ENCODE measurements around the gene SUSD1. TPM values are rescaled to one million over a fixed set of nuclear protein-coding genes. Genes with fewer than 3 reads are reported as not detected.

SUSD1 gene
- total RNA-seq, 1 donor from 2014 or later, result 41.1 TPM

DNA sequence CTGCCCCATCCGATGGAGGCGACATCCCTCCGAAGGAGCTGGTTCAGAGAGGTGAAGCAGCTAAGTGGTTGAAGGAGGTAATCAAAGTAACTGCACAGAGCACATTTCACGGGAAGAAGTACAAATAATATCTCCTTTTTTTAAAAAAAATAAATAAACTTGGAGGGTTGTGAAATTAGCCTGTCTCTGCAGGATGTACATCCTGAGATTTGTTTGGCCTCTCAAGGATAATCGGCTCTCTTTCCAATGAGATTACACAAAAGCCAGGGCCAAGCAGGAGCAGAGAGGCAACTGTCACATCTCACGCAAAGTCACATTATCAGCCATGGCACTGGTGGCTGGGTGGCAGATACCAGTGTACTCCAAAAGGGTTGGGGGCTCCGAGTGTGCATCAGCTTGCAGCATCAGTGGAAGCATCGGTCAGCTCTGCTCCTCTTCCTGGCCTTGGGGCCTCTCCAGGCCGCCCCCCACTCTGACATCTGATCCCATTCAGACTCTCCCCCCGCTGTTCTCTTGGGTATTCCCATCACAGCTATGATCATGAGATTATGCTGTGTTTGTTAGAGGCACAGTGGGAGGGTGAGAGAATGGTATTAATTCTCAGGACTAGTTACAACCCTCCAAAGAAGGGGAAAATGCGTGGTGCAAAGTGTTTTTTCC, 168.6 kb downstream of the SUSD1 start:
- H3K27ac Mint-ChIP-seq, result no peak overlapping the region
- no peaks in the 10 kb centered on the region for H3K36me3 Mint-ChIP-seq (ENCODE audit: insufficient read depth)
- H3K27me3 Mint-ChIP-seq, result peaks cover 9% of the 10 kb centered on the region
- peaks cover 3% of the 10 kb centered on the region for H3K4me1 Mint-ChIP-seq (ENCODE audit: low read depth)
- no peaks in the 10 kb centered on the region for H3K9me3 Mint-ChIP-seq (ENCODE audit: low read depth)
- no peak overlapping the region for H3K4me3 Mint-ChIP-seq (ENCODE audit: low read depth)
- TF ChIP-seq, protein P1, sequence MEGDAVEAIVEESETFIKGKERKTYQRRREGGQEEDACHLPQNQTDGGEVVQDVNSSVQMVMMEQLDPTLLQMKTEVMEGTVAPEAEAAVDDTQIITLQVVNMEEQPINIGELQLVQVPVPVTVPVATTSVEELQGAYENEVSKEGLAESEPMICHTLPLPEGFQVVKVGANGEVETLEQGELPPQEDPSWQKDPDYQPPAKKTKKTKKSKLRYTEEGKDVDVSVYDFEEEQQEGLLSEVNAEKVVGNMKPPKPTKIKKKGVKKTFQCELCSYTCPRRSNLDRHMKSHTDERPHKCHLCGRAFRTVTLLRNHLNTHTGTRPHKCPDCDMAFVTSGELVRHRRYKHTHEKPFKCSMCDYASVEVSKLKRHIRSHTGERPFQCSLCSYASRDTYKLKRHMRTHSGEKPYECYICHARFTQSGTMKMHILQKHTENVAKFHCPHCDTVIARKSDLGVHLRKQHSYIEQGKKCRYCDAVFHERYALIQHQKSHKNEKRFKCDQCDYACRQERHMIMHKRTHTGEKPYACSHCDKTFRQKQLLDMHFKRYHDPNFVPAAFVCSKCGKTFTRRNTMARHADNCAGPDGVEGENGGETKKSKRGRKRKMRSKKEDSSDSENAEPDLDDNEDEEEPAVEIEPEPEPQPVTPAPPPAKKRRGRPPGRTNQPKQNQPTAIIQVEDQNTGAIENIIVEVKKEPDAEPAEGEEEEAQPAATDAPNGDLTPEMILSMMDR (IDR thresholded peaks at IDR 0.05; ENCODE audit: unreplicated experiment), result no peak
- DNase-seq (ENCODE audit: low spot score, unreplicated experiment), result no peak

DNA sequence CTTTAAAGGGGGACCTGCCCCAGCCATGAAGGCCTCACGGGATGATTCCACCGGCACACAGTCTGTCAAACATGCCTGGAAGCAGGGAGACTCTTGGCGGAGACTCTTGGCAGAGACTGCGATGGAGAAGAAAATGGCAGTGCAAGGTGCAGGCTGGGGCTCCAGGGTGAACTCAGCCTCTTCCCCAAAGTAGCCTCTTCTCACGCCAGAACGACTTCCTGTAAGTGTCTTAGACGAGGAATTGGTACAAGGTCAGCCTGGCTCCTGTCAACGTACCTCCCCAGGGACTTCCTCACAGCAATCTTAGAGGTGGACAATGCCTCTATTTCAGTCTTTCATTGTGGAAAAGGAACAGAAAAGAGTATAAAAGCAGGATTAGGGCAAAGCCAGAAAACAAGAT, 169.2 kb downstream of the SUSD1 start:
- Mint-ChIP-seq H3K36me3 (ENCODE audit: insufficient read depth) (no peaks in the 10 kb centered on the region), H3K9me3 (ENCODE audit: low read depth) (no peaks in the 10 kb centered on the region), H3K27ac (no peak overlapping the region), H3K4me3 (ENCODE audit: low read depth) (no peak overlapping the region), H3K4me1 (ENCODE audit: low read depth) (peaks cover 3% of the 10 kb centered on the region), H3K27me3 (peaks cover 9% of the 10 kb centered on the region)
- TF ChIP-seq, protein P1 (IDR thresholded peaks at IDR 0.05; ENCODE audit: unreplicated experiment), result no peak
- no peak for DNase-seq (ENCODE audit: low spot score, unreplicated experiment)

GRCh38 chr9:112003538-112003937, 171.6 kb downstream of the SUSD1 start:
- TF ChIP-seq, protein P1 (IDR thresholded peaks at IDR 0.05; ENCODE audit: unreplicated experiment), result no peak
- Mint-ChIP-seq H3K27me3 (peaks cover 9% of the 10 kb centered on the region), H3K4me1 (ENCODE audit: low read depth) (peaks cover 3% of the 10 kb centered on the region), H3K9me3 (ENCODE audit: low read depth) (no peaks in the 10 kb centered on the region), H3K4me3 (ENCODE audit: low read depth) (no peak overlapping the region), H3K27ac (no peak overlapping the region), H3K36me3 (ENCODE audit: insufficient read depth) (no peaks in the 10 kb centered on the region)
- no peak for DNase-seq (ENCODE audit: low spot score, unreplicated experiment)

DNA sequence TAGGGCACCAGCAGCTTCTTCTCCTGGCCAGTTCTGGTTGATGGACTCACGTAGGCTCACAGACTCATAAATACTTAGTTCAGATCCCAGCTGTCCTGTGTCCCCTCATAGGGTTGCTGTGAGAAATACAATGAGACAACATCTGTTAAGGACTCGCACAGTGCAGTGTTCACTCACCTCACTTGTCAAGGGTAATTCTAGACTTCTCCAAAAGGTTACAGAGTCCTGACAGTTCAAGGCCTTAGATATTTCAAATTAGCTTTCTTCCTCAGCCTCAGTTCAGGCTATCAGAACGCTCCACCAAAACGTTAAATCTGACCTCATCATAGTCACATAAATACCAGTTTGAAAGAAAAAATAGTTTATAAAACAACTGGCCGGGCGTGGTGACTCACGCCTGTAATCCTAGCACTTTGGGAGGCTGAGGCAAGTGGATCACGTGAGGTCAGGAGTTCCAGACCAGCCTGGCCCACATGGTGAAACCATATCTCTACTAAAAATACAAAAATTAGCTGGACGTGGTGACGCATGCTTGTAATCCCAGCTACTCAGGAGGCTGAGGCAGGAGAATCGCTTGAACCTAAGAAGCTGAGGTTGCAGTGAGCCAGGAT, 172.1 kb downstream of the SUSD1 start:
- Mint-ChIP-seq H3K9me3 (ENCODE audit: low read depth) (no peaks in the 10 kb centered on the region), H3K36me3 (ENCODE audit: insufficient read depth) (no peaks in the 10 kb centered on the region), H3K4me3 (ENCODE audit: low read depth) (no peak overlapping the region), H3K27ac (peak overlapping the region; percentile 37), H3K4me1 (ENCODE audit: low read depth) (peaks cover 3% of the 10 kb centered on the region), H3K27me3 (peaks cover 9% of the 10 kb centered on the region)
- TF ChIP-seq, protein P1 (IDR thresholded peaks at IDR 0.05; ENCODE audit: unreplicated experiment), result no peak
- no peak for DNase-seq (ENCODE audit: low spot score, unreplicated experiment)

- TF ChIP-seq, protein P1 (IDR thresholded peaks at IDR 0.05; ENCODE audit: unreplicated experiment), result no peak
- Mint-ChIP-seq H3K36me3 (ENCODE audit: insufficient read depth) (no peaks in the 10 kb centered on the region), H3K9me3 (ENCODE audit: low read depth) (no peaks in the 10 kb centered on the region), H3K27me3 (peaks cover 9% of the 10 kb centered on the region), H3K4me1 (ENCODE audit: low read depth) (no peaks in the 10 kb centered on the region), H3K4me3 (ENCODE audit: low read depth) (no peak overlapping the region), H3K27ac (no peak overlapping the region)
- no peak for DNase-seq (ENCODE audit: low spot score, unreplicated experiment)
Measured at GRCh38 chr9:112002131-112002846, 172.8 kb downstream of the SUSD1 start.

Data from progenitor cell of endocrine pancreas (in vitro differentiated cells).